A549 (cell line): ENCODE data around the gene VDAC1.

ENCODE experiments used
- MAFK ChIP-seq: fragments of 450-650 bp; IDR thresholded peaks from 2 replicates; pipeline ENCODE4 v1.6.1; 2014; ENCODE audit not compliant: partially characterized antibody
- NFE2L2 ChIP-seq: fragments of 150-350 bp; conservative IDR thresholded peaks from 2 replicates; pipeline ENCODE4 v1.6.1; 2014; ENCODE audit warnings: low read length
- POLR2A ChIP-seq: IDR thresholded peaks from 2 replicates; pipeline ENCODE4 v1.6.1; 2012; ENCODE audit warnings: mild to moderate bottlenecking, low read length
- RAD21 ChIP-seq, 2 experiments: fragments of >200 bp in 1 of 2; sonication (Bioruptor Twin) in 1 of 2; formaldehyde crosslinking in 1 of 2; IDR thresholded peaks in 1 of 2; conservative IDR thresholded peaks in 1 of 2; 2 replicates in 1 of 2; 3 replicates in 1 of 2; pipeline ENCODE4 v1.6.1; 2012 to 2018; ENCODE audit warnings: inconsistent platforms in 1 of 2
- RARB ChIP-seq: fragments of 250-450 bp; sonication (Bioruptor Pico); IDR thresholded peaks from 2 replicates; pipeline ENCODE4 v1.8.0; 2021; ENCODE audit warnings: mild to moderate bottlenecking, moderate library complexity
- RCOR1 ChIP-seq: fragments of 150-350 bp; IDR thresholded peaks from 2 replicates; pipeline ENCODE4 v1.6.1; 2014; ENCODE audit warnings: antibody characterized with exemption, low read length, low read depth
- SMC3 ChIP-seq: fragments of >200 bp; sonication (Bioruptor Twin); formaldehyde crosslinking; IDR thresholded peaks from 3 replicates; pipeline ENCODE4 v1.6.1; 2018; ENCODE audit warnings: inconsistent platforms
- SREBF2 ChIP-seq: fragments of 450-650 bp; IDR thresholded peaks from 2 replicates; pipeline ENCODE4 v1.6.1; 2014; ENCODE audit warnings: mild to moderate bottlenecking, moderate library complexity
- TF ChIP-seq, protein P1 (sequence below): fragments of >200 bp; sonication (Bioruptor Twin); formaldehyde crosslinking; IDR thresholded peaks from 3 replicates; pipeline ENCODE4 v1.5.1; 2016
- TF ChIP-seq, protein P2 (sequence below): fragments of 450-650 bp; IDR thresholded peaks from 2 replicates; pipeline ENCODE4 v1.6.1; 2014; ENCODE audit warnings: antibody characterized with exemption

DNA sequence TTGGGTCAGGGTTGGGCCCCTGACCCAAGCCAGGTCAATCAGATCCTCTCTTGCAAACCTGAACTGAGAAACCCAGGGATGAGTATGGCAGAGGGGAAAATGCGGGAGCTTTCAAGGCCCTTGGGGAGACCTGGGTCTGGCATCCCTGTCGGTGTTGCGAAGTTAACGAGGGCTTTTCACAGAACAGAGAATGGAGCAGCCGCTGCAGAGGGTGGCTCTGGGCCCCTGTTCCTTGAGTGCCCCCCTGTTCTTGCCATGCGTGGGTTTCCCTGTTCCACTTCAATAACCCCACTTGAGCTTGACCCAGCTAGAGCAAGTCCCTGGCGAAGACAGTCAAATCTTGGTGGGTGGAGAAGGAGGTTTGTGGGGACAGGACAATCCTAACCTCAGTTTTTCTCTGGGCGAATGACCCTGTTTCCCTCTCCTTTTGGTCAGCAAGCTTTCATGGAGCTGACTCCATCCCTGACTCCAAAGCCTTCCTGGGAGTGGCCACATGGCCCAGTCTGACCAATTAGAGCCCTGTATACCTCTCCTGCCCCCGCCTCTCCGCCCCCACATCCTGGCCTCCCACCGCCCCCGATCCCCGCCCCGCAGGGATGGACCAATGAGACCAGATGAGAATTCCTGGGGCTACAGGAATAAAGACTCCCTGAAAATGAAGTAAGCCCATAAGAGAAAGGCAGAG is 2.9 kb upstream of the VDAC1 start:
- TF ChIP-seq, protein P1, sequence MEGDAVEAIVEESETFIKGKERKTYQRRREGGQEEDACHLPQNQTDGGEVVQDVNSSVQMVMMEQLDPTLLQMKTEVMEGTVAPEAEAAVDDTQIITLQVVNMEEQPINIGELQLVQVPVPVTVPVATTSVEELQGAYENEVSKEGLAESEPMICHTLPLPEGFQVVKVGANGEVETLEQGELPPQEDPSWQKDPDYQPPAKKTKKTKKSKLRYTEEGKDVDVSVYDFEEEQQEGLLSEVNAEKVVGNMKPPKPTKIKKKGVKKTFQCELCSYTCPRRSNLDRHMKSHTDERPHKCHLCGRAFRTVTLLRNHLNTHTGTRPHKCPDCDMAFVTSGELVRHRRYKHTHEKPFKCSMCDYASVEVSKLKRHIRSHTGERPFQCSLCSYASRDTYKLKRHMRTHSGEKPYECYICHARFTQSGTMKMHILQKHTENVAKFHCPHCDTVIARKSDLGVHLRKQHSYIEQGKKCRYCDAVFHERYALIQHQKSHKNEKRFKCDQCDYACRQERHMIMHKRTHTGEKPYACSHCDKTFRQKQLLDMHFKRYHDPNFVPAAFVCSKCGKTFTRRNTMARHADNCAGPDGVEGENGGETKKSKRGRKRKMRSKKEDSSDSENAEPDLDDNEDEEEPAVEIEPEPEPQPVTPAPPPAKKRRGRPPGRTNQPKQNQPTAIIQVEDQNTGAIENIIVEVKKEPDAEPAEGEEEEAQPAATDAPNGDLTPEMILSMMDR = no peak
- TF ChIP-seq RCOR1 (no peak), RARB (CRISPR knock-in tag) (no peak), MAFK (no peak), RAD21 (conservative IDR thresholded peaks at IDR 0.05 in 1 of 2, IDR thresholded peaks at IDR 0.05 in 1 of 2) (no peak), POLR2A (no peak; the same call in 1 of the 2 replicates), SREBF2 (no peak), SMC3 (no peak), NFE2L2 (no peak)
- TF ChIP-seq, protein P2, sequence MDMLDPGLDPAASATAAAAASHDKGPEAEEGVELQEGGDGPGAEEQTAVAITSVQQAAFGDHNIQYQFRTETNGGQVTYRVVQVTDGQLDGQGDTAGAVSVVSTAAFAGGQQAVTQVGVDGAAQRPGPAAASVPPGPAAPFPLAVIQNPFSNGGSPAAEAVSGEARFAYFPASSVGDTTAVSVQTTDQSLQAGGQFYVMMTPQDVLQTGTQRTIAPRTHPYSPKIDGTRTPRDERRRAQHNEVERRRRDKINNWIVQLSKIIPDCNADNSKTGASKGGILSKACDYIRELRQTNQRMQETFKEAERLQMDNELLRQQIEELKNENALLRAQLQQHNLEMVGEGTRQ = peak; percentile 61
